ENCODE results near the gene RSKR. TPM values are rescaled to one million over a fixed set of nuclear protein-coding genes. Genes with fewer than 3 reads are reported as not detected.
"Not testable (repeated sequence)": the region's sequence is repeated elsewhere in the genome, so short reads cannot be mapped to it uniquely, and the experiment has no call there.

Gene RSKR
- total RNA-seq, 3 donors from 2014 or later: 10.0 to 15.1 (median 11.1) TPM

DNA sequence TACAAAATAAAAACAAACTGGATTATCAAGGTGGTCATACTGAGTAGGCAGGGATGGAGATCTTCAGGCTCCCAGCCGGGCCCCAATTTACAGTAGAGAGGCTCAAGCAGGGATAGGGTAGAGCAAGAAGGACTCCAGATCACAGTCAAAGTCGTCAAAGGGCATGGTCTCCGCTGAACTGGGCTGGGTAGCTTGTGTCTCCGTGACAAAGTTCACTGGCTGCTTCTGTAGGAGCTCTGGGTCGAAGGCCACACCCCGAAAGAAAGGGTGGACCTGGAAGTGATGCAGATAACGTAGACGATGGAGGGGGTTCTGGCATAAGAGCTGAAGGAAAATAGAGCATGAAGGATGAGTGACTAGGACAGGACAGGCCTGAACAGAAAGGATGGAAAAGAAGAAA lies 3.6 kb downstream of the RSKR start:
- peak; percentile 72 for ATAC-seq
- no peaks in the 10 kb centered on the region for H3K4me1 ChIP-seq (ENCODE audit: low read depth)
- no peaks in the 10 kb centered on the region for H3K9me3 ChIP-seq
- no peak overlapping the region for H3K4me3 ChIP-seq
- no peak for TF ChIP-seq CTCF (IDR thresholded peaks at IDR 0.05)
- DNase-seq: peak in 2 of 3 donors; percentile 28 to 37
- peaks cover 3% of the 10 kb centered on the region for H3K36me3 ChIP-seq (ENCODE audit: low read depth)
- intact Hi-C loops (cut with DNase I, micrococcal nuclease): no loop called here

- intact Hi-C loops (cut with DNase I, micrococcal nuclease); DNase-seq; H3K4me1 ChIP-seq (ENCODE audit: low read depth); ATAC-seq; H3K9me3 ChIP-seq; H3K36me3 ChIP-seq (ENCODE audit: low read depth); H3K4me3 ChIP-seq: not testable (repeated sequence)
Observed at GRCh38 chr17:28604031-28604430, 10.0 kb downstream of the RSKR start.

DNA sequence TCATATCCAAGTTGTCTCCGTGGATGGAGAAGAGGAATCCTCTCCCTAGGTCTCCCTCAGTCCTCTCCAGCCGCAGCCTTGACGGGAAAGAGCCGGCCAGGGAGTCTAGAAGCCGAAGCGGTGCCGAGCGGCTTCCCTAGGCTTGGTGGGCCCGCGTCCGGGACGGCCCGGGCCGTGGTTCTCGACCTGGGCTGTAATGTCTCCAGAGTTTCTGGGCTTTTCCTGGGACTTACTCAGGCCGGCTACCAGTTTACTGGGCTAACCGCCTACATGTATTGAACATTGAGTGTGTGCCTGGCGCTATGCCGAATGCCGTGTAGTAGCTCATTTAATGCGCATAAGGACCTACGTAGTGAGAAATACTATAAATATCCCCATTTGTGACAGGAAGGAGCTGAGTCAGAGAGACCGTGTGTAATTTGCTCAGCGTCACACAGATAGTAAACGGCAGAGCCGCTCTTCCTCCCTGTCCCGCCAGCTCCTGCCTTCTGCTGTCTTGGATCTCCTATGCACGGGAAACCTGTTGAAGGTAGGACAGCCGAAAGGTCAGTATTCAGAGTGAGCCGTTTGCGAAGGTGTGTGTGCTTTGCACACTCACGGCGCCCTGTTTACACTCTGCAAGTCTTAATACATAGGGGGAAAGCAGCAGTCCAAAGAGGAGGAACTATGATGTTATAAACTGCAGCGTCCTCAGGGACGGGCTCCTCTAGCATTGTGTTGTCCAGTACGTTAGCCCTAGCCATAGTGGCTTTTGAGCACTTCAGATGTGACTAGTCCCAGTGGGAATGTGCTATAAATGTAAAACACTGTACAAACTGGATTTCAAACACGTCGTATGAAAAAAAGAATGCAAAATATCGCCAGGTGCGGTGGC lies 14.4 kb downstream of the RSKR start:
- peaks cover 18% of the 10 kb centered on the region for H3K4me1 ChIP-seq (ENCODE audit: low read depth)
- H3K4me3 ChIP-seq: peak overlapping the region; percentile 19
- no peaks in the 10 kb centered on the region for H3K36me3 ChIP-seq (ENCODE audit: low read depth)
- ATAC-seq: peak; percentile 81
- intact Hi-C loops (cut with DNase I, micrococcal nuclease): no loop called here
- TF ChIP-seq CTCF (IDR thresholded peaks at IDR 0.05): no peak
- DNase-seq: peak; percentile 69 to 77 (median 73)
- H3K9me3 ChIP-seq: no peaks in the 10 kb centered on the region

- DNase-seq (peak; percentile 95 to 96 (median 96)), ATAC-seq (peak; percentile 97)
- H3K36me3 ChIP-seq (ENCODE audit: low read depth): no peaks in the 10 kb centered on the region
- peaks cover 18% of the 10 kb centered on the region for H3K4me1 ChIP-seq (ENCODE audit: low read depth)
- no peaks in the 10 kb centered on the region for H3K9me3 ChIP-seq
- H3K4me3 ChIP-seq: peak within 1 kb of the TSS; percentile 19
- TF ChIP-seq CTCF (IDR thresholded peaks at IDR 0.05): no peak
- intact Hi-C loops (cut with DNase I, micrococcal nuclease): no loop called here
Observed at GRCh38 chr17:28598799-28599310, 15.1 kb downstream of the RSKR start, which contains the start of gene SPAG5. TSS of gene SPAG5 (minus strand) at chr17:28599025. CDS start at chr17:28598946, 79 bp downstream.

DNA sequence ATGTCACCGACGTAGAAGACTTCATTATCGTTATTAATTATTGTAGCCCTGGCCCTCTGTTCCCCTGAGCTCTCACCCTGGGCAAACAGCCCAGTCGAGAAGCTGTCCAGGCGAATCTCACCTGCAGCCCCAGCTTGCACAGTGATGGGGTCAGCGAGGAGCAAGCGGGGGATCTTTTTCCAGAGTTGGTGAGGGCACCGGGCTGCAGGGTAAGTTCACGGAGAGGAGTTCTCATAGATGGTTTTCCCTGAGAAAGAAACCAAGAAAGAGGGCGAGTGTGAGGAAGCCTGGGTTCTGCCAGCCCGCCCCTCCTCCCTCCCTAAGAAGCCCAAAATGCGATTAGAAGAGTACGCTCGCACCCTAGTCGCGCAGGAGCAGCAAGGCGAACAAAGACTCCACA lies 15.6 kb downstream of the RSKR start:
- peaks cover 18% of the 10 kb centered on the region for H3K4me1 ChIP-seq (ENCODE audit: low read depth)
- intact Hi-C loops (cut with DNase I, micrococcal nuclease): no loop called here
- no peaks in the 10 kb centered on the region for H3K36me3 ChIP-seq (ENCODE audit: low read depth)
- no peaks in the 10 kb centered on the region for H3K9me3 ChIP-seq
- DNase-seq: no peak
- peak overlapping the region; percentile 19 for H3K4me3 ChIP-seq
- no peak for ATAC-seq
- no peak for TF ChIP-seq CTCF (IDR thresholded peaks at IDR 0.05)
